Liver (tissue), 9 donors: ENCODE measurements around the gene DNMBP. TPM values are rescaled to one million over a fixed set of nuclear protein-coding genes. Genes with fewer than 3 reads are reported as not detected.
"Not testable (repeated sequence)": the region's sequence is repeated elsewhere in the genome, so short reads cannot be mapped to it uniquely, and the experiment has no call there.

ENCODE experiments used
- DNase-seq: peaks from one replicate; pipeline ENCODE4 v3.0.0-alpha.2; 2017; ENCODE audit warnings: low spot score
- H3K27ac ChIP-seq, 2 donors: one replicate each; pipeline ENCODE4 v1.7.0; 2013; ENCODE audit warnings: inconsistent platforms in 2 of 2, low read length in 2 of 2, control low read depth in 1 of 2, low read depth in 1 of 2, mild to moderate bottlenecking in 1 of 2
- H3K27me3 ChIP-seq, 4 donors: one replicate each; pipeline versions ENCODE4 v1.6.1 to v1.7.0; 2013; ENCODE audit warnings: low read length in 3 of 4, inconsistent platforms in 1 of 4, mild to moderate bottlenecking in 1 of 4, moderate library complexity in 1 of 4; ENCODE audit not compliant: control insufficient read depth in 4 of 4, insufficient read depth in 4 of 4
- H3K36me3 ChIP-seq, 4 donors: one replicate each; pipeline versions ENCODE4 v1.6.1 to v1.7.0; 2013; ENCODE audit warnings: low read length in 3 of 4, mild to moderate bottlenecking in 3 of 4, low read depth in 1 of 4, moderate library complexity in 1 of 4; ENCODE audit not compliant: control insufficient read depth in 4 of 4, insufficient read depth in 3 of 4
- H3K4me1 ChIP-seq, 4 donors: one replicate each; pipeline versions ENCODE4 v1.6.1 to v1.7.0; 2013; ENCODE audit warnings: low read length in 3 of 4, mild to moderate bottlenecking in 3 of 4, moderate library complexity in 1 of 4; ENCODE audit not compliant: control insufficient read depth in 4 of 4, insufficient read depth in 4 of 4
- H3K4me3 ChIP-seq, 3 donors: one replicate each; pipeline versions ENCODE4 v1.6.1 to v1.7.0; 2013; ENCODE audit warnings: low read length in 3 of 3, control low read depth in 1 of 3, low read depth in 1 of 3, mild to moderate bottlenecking in 1 of 3
- H3K9ac ChIP-seq, 2 donors: one replicate each; pipeline ENCODE4 v1.7.0; 2013; ENCODE audit warnings: low read length in 2 of 2, mild to moderate bottlenecking in 2 of 2, moderate library complexity in 2 of 2, control low read depth in 1 of 2, low read depth in 1 of 2
- H3K9me3 ChIP-seq, 4 donors: one replicate each; pipeline versions ENCODE4 v1.6.1 to v1.7.0; 2013; ENCODE audit warnings: low read length in 3 of 4; ENCODE audit not compliant: control insufficient read depth in 4 of 4
- ATF3 ChIP-seq: IDR thresholded peaks from 2 replicates; pipeline ENCODE4 v1.6.1; 2016; ENCODE audit warnings: antibody characterized with exemption
- CTCF ChIP-seq: fragments of 150-350 bp; IDR thresholded peaks from 2 replicates; pipeline ENCODE4 v1.5.1; 2017; ENCODE audit warnings: improper control_type of control experiment, low read depth, low read length; ENCODE audit not compliant: missing input control
- EGR1 ChIP-seq, 2 donors: IDR thresholded peaks; 2 replicates each; pipeline ENCODE4 v1.6.1; 2016 to 2018; ENCODE audit warnings: antibody characterized with exemption in 2 of 2, low read depth in 2 of 2
- FOXA1 ChIP-seq: IDR thresholded peaks from 2 replicates; pipeline ENCODE4 v1.6.1; 2016; ENCODE audit warnings: antibody characterized with exemption
- FOXA2 ChIP-seq: IDR thresholded peaks from 2 replicates; pipeline ENCODE4 v1.6.1; 2016; ENCODE audit warnings: antibody characterized with exemption
- GABPA ChIP-seq, 2 donors: IDR thresholded peaks in 1 of 2; conservative IDR thresholded peaks in 1 of 2; 2 replicates each; pipeline ENCODE4 v1.6.1; 2016; ENCODE audit warnings: antibody characterized with exemption in 2 of 2, mild to moderate bottlenecking in 1 of 2, moderate library complexity in 1 of 2
- HNF4A ChIP-seq, 2 donors: conservative IDR thresholded peaks; 2 replicates each; pipeline ENCODE4 v1.6.1; 2016; ENCODE audit warnings: antibody characterized with exemption in 2 of 2, mild to moderate bottlenecking in 2 of 2
- HNF4G ChIP-seq: IDR thresholded peaks from 2 replicates; pipeline ENCODE4 v1.6.1; 2016; ENCODE audit warnings: antibody characterized with exemption
- JUND ChIP-seq, 2 donors: IDR thresholded peaks; 2 replicates each; pipeline ENCODE4 v1.6.1; 2016; ENCODE audit warnings: antibody characterized with exemption in 2 of 2
- MAX ChIP-seq: IDR thresholded peaks from 2 replicates; pipeline ENCODE4 v1.6.1; 2016; ENCODE audit warnings: antibody characterized with exemption
- NR2F2 ChIP-seq: IDR thresholded peaks from 2 replicates; pipeline ENCODE4 v1.6.1; 2016; ENCODE audit warnings: antibody characterized with exemption
- RAD21 ChIP-seq, 2 donors: IDR thresholded peaks; 2 replicates each; pipeline ENCODE4 v1.6.1; 2016; ENCODE audit warnings: antibody characterized with exemption in 2 of 2, mild to moderate bottlenecking in 2 of 2
- REST ChIP-seq: IDR thresholded peaks from 2 replicates; pipeline ENCODE4 v1.6.1; 2016; ENCODE audit warnings: antibody characterized with exemption, mild to moderate bottlenecking
- RXRA ChIP-seq, 2 donors: IDR thresholded peaks; 2 replicates each; pipeline ENCODE4 v1.6.1; 2017 to 2018; ENCODE audit warnings: antibody characterized with exemption in 2 of 2, mild to moderate bottlenecking in 1 of 2
- SP1 ChIP-seq: IDR thresholded peaks from 2 replicates; pipeline ENCODE4 v1.6.1; 2018; ENCODE audit warnings: antibody characterized with exemption, mild to moderate bottlenecking
- TAF1 ChIP-seq: conservative IDR thresholded peaks from 2 replicates; pipeline ENCODE4 v1.6.1; 2016; ENCODE audit warnings: antibody characterized with exemption, mild to moderate bottlenecking
- YY1 ChIP-seq: IDR thresholded peaks from 2 replicates; pipeline ENCODE4 v1.6.1; 2016; ENCODE audit warnings: antibody characterized with exemption, mild to moderate bottlenecking
- ZBTB33 ChIP-seq: IDR thresholded peaks from 2 replicates; pipeline ENCODE4 v1.6.1; 2016; ENCODE audit warnings: antibody characterized with exemption
- WGBS: extraction: QIAGEN DNeasy Blood & Tissue Kit; methylation state at CpG from one replicate; pipeline ENCODE4 v1.1.7; 2013; 5-methylcytosine and 5-hydroxymethylcytosine counted together
- polyA plus RNA-seq, 2 donors: library from polyadenylated mRNA; stranded (reverse) in 1 of 2; unstranded in 1 of 2; fragments of 200-250 nt in 1 of 2; fragments of >200 nt in 1 of 2; fragmentation: Nextera tagmentation in 1 of 2; extraction: Ambion mirVana in 1 of 2; gene quantifications; one replicate each; pipeline versions ENCODE4 v1.2.1 to v1.2.3, GENCODE V29; 2013 to 2015
- total RNA-seq, 2 donors: library from RNA; depleted of rRNA; stranded (reverse); fragments of >200 nt; gene quantifications; one replicate each; pipeline ENCODE4 v1.2.3, GENCODE V29; 2014
- donor health status: healthy.
- donor health status: healthy.
- donor health status: healthy.
- donor health status: healthy.
- donor health status: healthy.

Gene DNMBP
- total and polyA plus RNA-seq, 4 donors = 3.8 to 12.6 (median 5.3) TPM

GRCh38 chr10:99952799-99953198, 56.9 kb downstream of the DNMBP start:
- WGBS = 85% methylated on average over 2 of the region's 2 CpGs
- DNase-seq = no peak
- H3K9me3 ChIP-seq = no peaks in the 10 kb centered on the region
- peaks cover 9 to 24% (median 18%) of the 10 kb centered on the region in 4 donors for H3K36me3 ChIP-seq
- H3K4me3 ChIP-seq = no peak overlapping the region
- no peaks in the 10 kb centered on the region for H3K4me1 ChIP-seq
- H3K27ac ChIP-seq = no peak overlapping the region
- no peaks in the 10 kb centered on the region for H3K27me3 ChIP-seq
- no peak overlapping the region for H3K9ac ChIP-seq
- no peak for TF ChIP-seq RAD21 (IDR thresholded peaks at IDR 0.05)
- TF ChIP-seq MAX = no peak
- no peak for TF ChIP-seq RXRA (IDR thresholded peaks at IDR 0.05)
- TF ChIP-seq NR2F2 = no peak
- no peak for TF ChIP-seq SP1
- TF ChIP-seq FOXA2 = no peak
- no peak for TF ChIP-seq JUND (IDR thresholded peaks at IDR 0.05)
- TF ChIP-seq REST = no peak
- no peak for TF ChIP-seq EGR1 (IDR thresholded peaks at IDR 0.05; ENCODE audit: low read depth in 2 of 2)
- TF ChIP-seq FOXA1 = no peak
- no peak for TF ChIP-seq CTCF
- TF ChIP-seq YY1 = no peak
- TF ChIP-seq HNF4A (conservative IDR thresholded peaks at IDR 0.05) = no peak
- no peak for TF ChIP-seq GABPA (IDR thresholded peaks at IDR 0.05 in 1 of 2, conservative IDR thresholded peaks at IDR 0.05 in 1 of 2)
- no peak for TF ChIP-seq ATF3
- no peak for TF ChIP-seq TAF1
- TF ChIP-seq HNF4G = no peak
- no peak for TF ChIP-seq ZBTB33

- H3K9ac ChIP-seq, H3K27me3 ChIP-seq, DNase-seq, H3K9me3 ChIP-seq, H3K36me3 ChIP-seq, H3K4me3 ChIP-seq: not testable (repeated sequence)
- Histone ChIP-seq H3K27ac (peak overlapping the region; percentile 61 to 91), H3K4me1 (peaks cover 1 to 14% (median 4%) of the 10 kb centered on the region in 4 donors)
- WGBS = 98% methylated on average over 2 of the region's 2 CpGs
Observed at GRCh38 chr10:99946051-99946450, 63.7 kb downstream of the DNMBP start.
